H7 (cell line): ENCODE measurements around the gene REL. TPM values are rescaled to one million over a fixed set of nuclear protein-coding genes. Genes with fewer than 3 reads are reported as not detected.

Source experiments
- total RNA-seq: library from RNA; depleted of rRNA; stranded (reverse); fragments of >200 nt; shearing (Covaris generic); gene quantifications from 2 replicates; pipeline ENCODE4 v1.2.3, GENCODE V29; 2014; rRNA removed

REL gene
- total RNA-seq, 1 experiment from 2014 or later: 4.5 TPM

Other genes with a start within 250 kb of the REL start
- 26.0 and 33.9 TPM in 2 replicates for gene PAPOLG, start 125.3 kb upstream of the REL start, total RNA-seq
- gene PEX13, start 136.1 kb downstream of the REL start, total RNA-seq: 24.2 and 26.3 TPM in 2 replicates
- gene PUS10, start 136.7 kb downstream of the REL start, total RNA-seq: 3.4 and 5.8 TPM in 2 replicates
- 7.3 and 7.5 TPM in 2 replicates for gene SANBR, start 184.3 kb downstream of the REL start, total RNA-seq